HG03432 (cell line): Measurements from ENCODE around the gene POTEF.
"Not testable (repeated sequence)": the region's sequence is repeated elsewhere in the genome, so short reads cannot be mapped to it uniquely, and the experiment has no call there.

Source experiments
- ATAC-seq: cut with Tn5 transposase; IDR thresholded peaks from one replicate; pipeline ENCODE4 v1.9.1; 2021; ENCODE audit warnings: mild to moderate bottlenecking, moderate library complexity; ENCODE audit not compliant: unreplicated experiment

POTEF gene

DNA sequence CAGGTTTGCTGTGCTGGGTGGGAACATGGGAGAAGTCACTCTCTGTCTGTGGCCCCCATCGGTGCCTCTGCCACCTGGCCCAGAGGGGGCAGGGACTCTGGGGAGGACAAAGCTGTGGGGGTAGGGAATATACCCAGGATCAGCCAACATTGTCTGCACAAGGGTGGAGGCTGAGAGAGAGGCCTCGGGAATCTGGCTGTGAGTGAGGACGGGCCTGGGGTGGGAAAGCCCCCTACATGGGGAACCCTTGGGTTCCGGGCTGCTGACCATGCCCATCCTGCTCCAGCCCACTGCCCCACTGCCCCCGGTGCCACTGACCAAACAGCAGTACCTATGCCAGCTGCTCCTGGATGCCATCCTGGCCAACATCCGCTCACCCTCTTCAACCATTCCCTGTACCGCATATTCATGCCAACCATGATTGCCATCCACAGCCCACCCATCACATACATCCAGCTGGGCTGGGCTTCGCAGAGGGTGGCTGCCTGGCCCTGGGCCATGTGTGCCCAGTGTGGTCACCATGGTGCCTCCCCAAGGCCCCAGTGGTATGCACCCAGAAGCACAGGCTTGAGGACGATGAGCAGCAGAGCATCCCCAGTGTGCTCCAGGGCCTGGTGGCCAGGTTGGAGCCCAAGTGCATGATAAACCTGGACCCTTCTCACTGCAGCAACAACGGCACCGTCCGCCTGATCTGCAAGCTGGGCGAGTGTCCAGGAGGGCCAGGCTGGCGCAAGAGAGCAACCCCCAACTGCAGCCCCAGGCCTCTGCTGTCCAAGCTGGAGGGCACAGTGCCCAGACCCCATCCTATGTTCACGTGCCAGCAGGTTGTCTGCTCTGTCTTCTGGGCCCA, 6.9 kb upstream of the POTEF start:
- ATAC-seq, result no peak

DNA sequence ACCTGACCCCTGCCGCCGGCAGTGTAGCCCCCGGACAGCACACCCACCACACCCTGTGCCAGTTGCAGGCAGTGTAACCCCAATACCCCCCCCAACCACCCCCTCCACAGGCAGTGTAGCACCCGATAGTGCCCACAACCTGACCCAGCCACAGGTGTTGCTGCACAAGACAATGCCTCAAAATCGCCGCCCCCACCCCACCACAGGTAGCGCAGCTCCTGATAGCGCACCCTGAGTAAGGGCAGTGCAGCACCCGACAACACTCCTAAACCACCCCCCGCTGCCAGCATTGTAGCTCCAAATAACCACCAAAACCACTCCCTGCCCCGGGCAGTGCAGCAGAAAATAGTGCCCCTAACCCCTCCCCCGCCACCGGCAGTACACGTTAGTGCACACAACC, 558 bp downstream of the POTEF start:
- not testable (repeated sequence) for ATAC-seq

DNA sequence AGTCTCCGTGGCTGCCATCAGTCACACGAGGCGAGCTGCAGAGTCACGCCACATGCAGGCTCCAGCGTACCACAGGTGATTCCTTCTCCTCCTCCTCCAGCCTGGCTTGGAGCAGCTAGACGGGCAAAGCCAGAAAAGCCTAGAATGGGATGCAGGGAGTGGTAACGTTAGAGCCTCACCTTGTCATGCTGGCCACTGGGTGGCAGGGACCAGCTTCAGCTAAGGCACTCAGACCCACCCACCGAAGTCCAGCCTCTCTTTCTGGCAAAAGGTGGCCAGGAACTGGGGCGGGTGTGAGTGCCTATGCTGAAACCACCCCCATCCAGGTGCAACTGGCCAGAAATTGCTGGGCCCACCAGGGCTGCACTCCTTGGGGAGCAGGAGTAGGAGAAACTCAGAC, 1.3 kb downstream of the POTEF start:
- ATAC-seq, result not testable (repeated sequence)

DNA sequence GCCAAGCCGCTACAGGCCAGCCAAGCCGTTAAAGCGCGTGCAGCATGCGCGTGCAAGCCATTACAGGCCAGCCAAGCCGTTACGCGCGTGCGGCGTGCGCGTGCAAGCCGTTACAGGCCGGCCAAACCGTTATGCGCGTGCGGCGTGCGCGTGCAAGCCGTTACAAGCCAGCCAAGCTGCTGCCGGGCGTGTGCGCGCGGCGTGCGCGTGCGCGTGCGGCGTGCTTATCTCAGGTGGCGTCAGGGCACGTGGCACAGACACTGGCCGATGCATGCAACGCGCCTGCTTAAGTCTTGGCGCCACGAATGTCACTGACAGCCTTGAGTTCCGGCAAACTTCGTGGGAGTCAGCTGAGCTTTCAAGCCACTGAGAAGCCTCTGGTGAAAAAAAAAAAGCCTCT, 8.1 kb downstream of the POTEF start:
- ATAC-seq, result not testable (repeated sequence)

DNA sequence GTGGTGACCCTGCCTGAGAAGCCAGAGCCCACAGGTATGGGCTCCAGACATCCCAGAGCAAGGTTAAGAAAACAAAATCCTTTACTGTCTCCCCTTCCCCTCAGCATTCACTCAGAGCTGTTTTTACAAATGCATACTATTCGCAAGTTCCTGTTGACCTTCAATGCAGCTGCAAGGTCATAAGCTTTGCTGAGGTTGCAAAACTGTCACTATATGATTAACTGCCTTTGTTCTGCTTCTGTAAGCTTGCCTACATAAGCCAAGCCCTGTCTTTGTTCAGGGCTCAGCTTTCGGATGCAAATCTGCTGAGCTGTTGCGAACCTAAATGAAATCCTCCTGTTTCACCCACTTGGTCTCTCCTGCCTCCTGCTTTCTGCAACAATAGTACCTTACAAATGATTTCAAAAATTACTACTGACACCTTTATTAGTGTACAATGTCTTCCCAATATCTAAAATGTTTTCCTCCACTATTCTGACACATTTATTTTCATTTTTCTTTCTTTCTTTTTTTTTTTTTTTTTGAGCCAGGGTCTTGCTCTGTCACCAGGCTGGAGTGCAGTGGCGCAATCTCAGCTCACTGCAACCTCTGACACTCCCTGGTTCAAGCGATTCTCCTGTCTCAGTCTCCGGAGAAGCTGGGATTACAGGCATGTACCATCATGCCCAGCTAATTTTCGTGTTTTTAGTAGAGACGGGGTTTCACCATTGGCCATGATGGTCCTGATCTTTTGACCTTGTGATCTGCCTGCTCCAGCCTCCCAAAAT, 26.2 kb downstream of the POTEF start:
- not testable (repeated sequence) for ATAC-seq

DNA sequence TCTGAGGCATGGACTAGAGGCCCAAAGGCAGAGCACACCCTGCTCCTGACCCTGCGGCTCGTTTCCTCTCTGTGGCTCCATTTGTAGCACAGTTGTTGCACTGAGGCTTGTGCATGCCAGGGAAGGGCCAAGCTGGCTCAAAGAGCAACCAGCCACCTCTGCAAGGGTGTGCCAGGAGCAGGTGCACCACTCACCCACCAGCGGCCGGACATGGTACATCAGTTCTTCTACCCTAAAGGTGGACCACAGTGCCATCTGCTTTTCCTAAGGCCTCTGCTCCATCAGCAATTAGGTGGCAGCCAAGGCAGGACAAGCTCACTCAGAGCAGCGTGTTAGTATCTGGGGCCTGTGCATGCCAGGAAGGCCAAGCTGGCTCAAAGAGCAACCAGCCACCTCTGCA, 66.4 kb downstream of the POTEF start:
- ATAC-seq, result not testable (repeated sequence)

DNA sequence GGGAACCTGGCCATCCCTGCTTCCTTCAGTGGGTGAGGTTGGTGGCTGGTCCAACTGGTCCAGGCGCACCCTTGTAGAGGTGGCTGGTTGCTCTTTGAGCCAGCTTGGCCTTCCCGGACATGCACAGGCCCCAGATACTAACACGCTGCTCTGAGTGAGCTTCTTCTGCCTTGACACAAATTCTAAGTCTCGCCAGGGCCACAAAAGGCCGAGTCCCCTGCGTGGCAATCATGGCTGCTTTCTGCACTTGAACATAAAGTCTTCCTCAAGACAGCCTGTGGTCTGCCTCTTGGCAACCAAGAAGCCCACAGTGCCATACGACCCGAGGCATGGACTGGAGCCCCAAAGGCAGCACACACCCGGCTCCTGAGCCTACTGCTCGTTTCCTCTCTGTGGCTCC, 69.0 kb downstream of the POTEF start:
- not testable (repeated sequence) for ATAC-seq

DNA sequence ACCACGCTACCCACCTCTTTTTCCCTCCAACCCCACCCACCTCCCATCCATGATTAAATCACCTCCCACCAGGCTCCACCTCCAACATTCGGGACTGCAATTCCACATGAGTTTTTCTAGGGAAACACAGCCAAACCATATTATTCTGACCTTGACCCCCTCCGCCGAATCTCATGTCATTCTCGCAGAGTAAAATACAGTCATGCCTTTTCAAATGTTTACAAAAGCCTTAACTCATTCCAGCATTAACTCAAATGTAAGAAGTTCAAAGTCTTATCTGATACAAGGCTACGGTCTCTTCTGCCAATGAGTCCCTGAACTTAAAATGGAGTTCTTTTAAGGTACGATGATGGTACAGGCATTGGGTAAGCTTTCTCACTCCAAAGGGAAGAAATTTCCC, 72.7 kb downstream of the POTEF start:
- ATAC-seq, result not testable (repeated sequence)

DNA sequence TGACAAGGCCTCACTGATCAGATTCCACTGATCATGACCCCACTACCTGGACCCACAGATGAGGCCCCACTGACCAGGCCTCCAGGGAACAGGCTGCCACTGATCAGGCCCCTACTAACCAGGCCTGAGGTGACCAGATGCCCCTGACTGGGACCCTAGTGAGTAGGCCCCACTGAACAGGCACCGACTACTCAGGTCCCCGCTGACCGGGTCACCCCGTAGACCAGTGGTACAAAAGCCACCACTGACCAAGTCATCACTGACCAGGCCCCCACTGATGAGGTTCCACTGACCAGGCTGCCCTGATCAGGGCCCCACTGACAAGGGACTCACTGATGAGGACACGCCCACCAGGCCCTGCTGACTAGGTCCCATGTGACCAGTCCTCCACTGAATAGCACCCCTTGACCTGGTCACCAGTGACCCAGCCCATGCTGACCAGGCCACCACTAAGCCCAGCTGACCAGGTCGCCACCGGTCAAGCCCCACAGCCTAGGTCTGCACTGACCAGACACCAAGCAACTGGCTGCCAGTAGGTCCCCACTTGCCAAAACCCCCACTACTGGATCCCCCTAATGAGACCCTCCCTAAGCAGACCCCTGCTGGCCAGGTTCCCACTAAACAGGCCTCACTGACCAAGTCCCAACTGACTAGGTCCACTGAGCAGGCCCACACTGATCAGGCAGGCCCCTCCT, 75.7 kb downstream of the POTEF start:
- ATAC-seq, result not testable (repeated sequence)

DNA sequence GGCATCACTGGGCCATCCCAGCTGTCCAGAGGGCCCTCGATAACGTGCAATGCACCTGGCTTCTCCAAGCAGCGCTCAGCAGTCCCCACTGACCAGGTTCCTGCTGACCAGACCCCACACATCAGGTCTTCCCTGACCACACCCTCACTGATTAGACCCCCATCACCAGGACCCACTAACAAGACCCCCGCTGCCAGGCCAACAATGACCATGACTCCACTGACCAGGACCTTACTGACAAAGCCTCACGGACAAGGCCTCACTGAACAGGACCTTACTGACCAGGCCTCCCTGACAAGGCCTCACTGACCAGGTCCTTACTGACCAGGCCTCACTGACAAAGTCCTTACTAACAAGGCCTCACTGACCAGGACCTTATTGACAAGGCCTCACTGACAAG, 76.6 kb downstream of the POTEF start:
- ATAC-seq, result not testable (repeated sequence)

DNA sequence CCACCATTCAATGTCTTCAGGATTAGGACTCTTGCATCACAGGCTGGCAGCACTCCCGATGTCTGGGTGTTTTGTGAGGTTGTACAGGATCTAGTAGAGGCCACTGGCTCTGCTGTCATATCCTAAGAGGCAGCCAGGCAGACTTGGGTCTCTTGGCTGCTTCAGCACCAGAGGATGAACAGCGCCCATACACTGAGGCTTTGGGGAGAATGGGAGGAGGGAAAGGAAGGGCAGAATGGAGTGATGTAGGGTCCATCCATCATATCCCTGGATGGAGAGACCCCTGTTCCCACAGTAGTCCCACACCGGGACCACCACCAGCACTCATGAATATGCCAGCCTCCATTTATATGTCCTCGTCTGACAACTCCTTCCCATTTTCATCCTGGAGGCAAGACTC, 80.6 kb downstream of the POTEF start:
- ATAC-seq, result not testable (repeated sequence)

DNA sequence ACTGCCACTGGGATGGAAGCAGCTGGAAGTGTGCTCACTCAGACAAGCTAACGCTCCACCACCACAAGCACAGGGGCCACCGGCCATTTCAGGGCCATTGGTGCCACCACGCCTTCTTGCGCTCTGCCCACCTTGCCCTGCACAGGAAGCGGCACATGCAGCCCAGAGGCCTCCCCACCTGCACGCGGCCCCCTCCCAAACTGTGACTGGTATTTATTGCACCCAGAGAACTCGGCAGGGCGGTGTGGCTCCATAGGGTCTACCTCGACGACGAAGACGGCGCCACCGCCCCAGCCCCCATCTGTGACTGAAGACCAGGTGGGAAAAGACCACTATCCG, 90.8 kb downstream of the POTEF start:
- ATAC-seq, result not testable (repeated sequence)

DNA sequence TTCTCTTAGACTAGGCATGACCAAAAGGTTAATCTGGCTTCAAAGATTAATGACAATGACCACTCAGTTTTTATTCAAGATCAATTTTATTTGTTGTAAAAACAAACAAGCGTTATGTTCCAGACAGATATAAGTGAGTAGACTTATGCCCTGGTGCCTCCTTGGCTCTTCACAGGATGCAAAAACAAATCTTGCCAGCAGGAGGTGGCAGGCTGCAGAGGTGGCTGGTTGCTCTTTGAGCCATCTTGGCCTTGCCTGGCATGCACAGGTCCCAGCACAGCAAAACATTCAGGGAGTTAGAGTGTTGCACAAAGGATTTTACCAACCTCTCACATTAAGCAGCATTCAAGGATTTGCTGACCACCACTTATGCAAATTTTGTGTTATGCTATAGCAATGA, 103.1 kb downstream of the POTEF start:
- not testable (repeated sequence) for ATAC-seq
